ENCODE measurements around the gene PLCB1. TPM values are rescaled to one million over a fixed set of nuclear protein-coding genes. Genes with fewer than 3 reads are reported as not detected.

Gene PLCB1
- total and polyA plus RNA-seq, 2 experiments from 2014 or later: 14.9 to 20.7 TPM

GRCh38 chr20:8265588-8265987 lies 133.5 kb downstream of the PLCB1 start:
- Mint-ChIP-seq H3K4me1 (no peaks in the 10 kb centered on the region), H3K36me3 (ENCODE audit: low read depth) (no peaks in the 10 kb centered on the region), H3K9me3 (no peaks in the 10 kb centered on the region), H3K27me3 (ENCODE audit: insufficient read depth, low read depth, poor library complexity) (no peaks in the 10 kb centered on the region), H3K27ac (no peak overlapping the region), H3K4me3 (no peak overlapping the region)
- no peak for TF ChIP-seq EZH2 (IDR thresholded peaks at IDR 0.05; ENCODE audit: low read depth, unreplicated experiment)
- TF ChIP-seq CREB1 (CRISPR knock-in tag; IDR thresholded peaks at IDR 0.05; ENCODE audit: low read depth): no peak
- Histone ChIP-seq H3K4me3 (no peak overlapping the region), H3K9me2 (ENCODE audit: insufficient read depth) (no peaks in the 10 kb centered on the region), H3K27me3 (ENCODE audit: insufficient read depth) (no peaks in the 10 kb centered on the region), H3K4me1 (ENCODE audit: insufficient read depth) (no peaks in the 10 kb centered on the region), H3K79me2 (replicated peaks; ENCODE audit: insufficient read depth) (no peaks in the 10 kb centered on the region), H3F3A (replicated peaks; ENCODE audit: low read depth) (no peaks in the 10 kb centered on the region), H2AFZ (no peak overlapping the region), H3K36me3 (ENCODE audit: insufficient read depth) (no peaks in the 10 kb centered on the region), H4K20me1 (replicated peaks; ENCODE audit: insufficient read depth) (no peaks in the 10 kb centered on the region), H3K4me2 (no peak overlapping the region), H3K27ac (ENCODE audit: low read depth) (no peak overlapping the region)
- DNase-seq (ENCODE audit: low spot score) (no peak), ATAC-seq (no peak)

- no peak overlapping the region for H2AFZ ChIP-seq
- Mint-ChIP-seq H3K9me3 (no peaks in the 10 kb centered on the region), H3K4me3 (no peak overlapping the region), H3K27ac (no peak overlapping the region), H3K36me3 (ENCODE audit: low read depth) (no peaks in the 10 kb centered on the region), H3K27me3 (ENCODE audit: insufficient read depth, low read depth, poor library complexity) (no peaks in the 10 kb centered on the region), H3K4me1 (no peaks in the 10 kb centered on the region)
- no peaks in the 10 kb centered on the region for H3K4me1 ChIP-seq (ENCODE audit: insufficient read depth)
- H3K4me3 ChIP-seq: no peak overlapping the region
- no peak overlapping the region for H3K27ac ChIP-seq (ENCODE audit: low read depth)
- no peaks in the 10 kb centered on the region for H3K27me3 ChIP-seq (ENCODE audit: insufficient read depth)
- no peaks in the 10 kb centered on the region for H4K20me1 ChIP-seq (replicated peaks; ENCODE audit: insufficient read depth)
- ATAC-seq: no peak
- H3K9me2 ChIP-seq (ENCODE audit: insufficient read depth): no peaks in the 10 kb centered on the region
- DNase-seq (ENCODE audit: low spot score): no peak
- no peaks in the 10 kb centered on the region for H3F3A ChIP-seq (replicated peaks; ENCODE audit: low read depth)
- no peak overlapping the region for H3K4me2 ChIP-seq
- no peaks in the 10 kb centered on the region for H3K36me3 ChIP-seq (ENCODE audit: insufficient read depth)
- no peaks in the 10 kb centered on the region for H3K79me2 ChIP-seq (replicated peaks; ENCODE audit: insufficient read depth)
- TF ChIP-seq JUNB (IDR thresholded peaks at IDR 0.05; ENCODE audit: unreplicated experiment): no peak
- no peak for TF ChIP-seq CREB1 (CRISPR knock-in tag; IDR thresholded peaks at IDR 0.05; ENCODE audit: low read depth)
- TF ChIP-seq NANOG (IDR thresholded peaks at IDR 0.05; ENCODE audit: borderline replicate concordance): no peak
- no peak for TF ChIP-seq CTCF (conservative IDR thresholded peaks at IDR 0.05; ENCODE audit: low read depth in 2 of 2)
- no peak for TF ChIP-seq ZNF114 (CRISPR knock-in tag; IDR thresholded peaks at IDR 0.05)
- no peak for TF ChIP-seq POLR2AphosphoS5 (IDR thresholded peaks at IDR 0.05; ENCODE audit: low read depth)
- TF ChIP-seq STAT1 (IDR thresholded peaks at IDR 0.05; ENCODE audit: unreplicated experiment): no peak
- no peak for TF ChIP-seq ZNF462 (CRISPR knock-in tag; IDR thresholded peaks at IDR 0.05)
- TF ChIP-seq EZH2 (IDR thresholded peaks at IDR 0.05; ENCODE audit: low read depth, unreplicated experiment): no peak
- TF ChIP-seq ETS1 (IDR thresholded peaks at IDR 0.05): no peak
- TF ChIP-seq EZH2phosphoT487 (IDR thresholded peaks at IDR 0.05; ENCODE audit: unreplicated experiment): no peak
- no peak for TF ChIP-seq ZNF331 (CRISPR knock-in tag; IDR thresholded peaks at IDR 0.05; ENCODE audit: low read depth)
These were observed 134.9 kb downstream of the PLCB1 start for GRCh38 chr20:8267009-8267408.
